ENCODE data around the gene ZNF280B. TPM values are rescaled to one million over a fixed set of nuclear protein-coding genes. Genes with fewer than 3 reads are reported as not detected.

The ZNF280B gene
- total RNA-seq, 1 experiment from 2014 or later = 5.5 TPM

- RAD21 ChIA-PET (ENCODE audit: low non-redundant PET in 1 of 2, low total read pairs in 2 of 2, uncharacterized antibody in 2 of 2, unreplicated experiment in 2 of 2) = no interaction called here
- no TSS peak for BruUV-seq (replicated peaks)
- ATAC-seq = no peak
Observed at GRCh38 chr22:22513619-22514018, 5.1 kb upstream of the ZNF280B start.

DNA sequence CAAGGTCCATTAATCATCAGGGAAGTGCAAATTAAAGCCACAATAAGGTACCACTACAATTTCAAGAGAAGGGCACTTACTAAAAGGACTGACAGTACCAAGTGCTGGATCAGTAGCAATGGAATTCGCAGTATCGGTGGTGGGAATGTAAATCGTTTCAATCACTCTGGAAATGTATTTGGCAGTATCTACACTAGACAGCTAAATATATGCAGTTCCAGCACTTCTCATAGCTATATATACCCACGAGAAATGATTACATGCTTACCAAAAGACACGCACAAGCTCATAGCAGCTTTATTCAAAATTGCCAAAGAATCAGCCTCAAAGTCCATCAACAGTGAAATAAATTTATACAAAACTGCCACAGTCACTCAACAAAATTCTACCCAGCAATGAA is 4.4 kb upstream of the ZNF280B start:
- Histone ChIP-seq H4K20me1 (ENCODE audit: insufficient read depth) (no peaks in the 10 kb centered on the region), H3K9me2 (ENCODE audit: insufficient read depth) (no peaks in the 10 kb centered on the region), H3K4me3 (replicated peaks in 1 of 2; ENCODE audit: low read depth in 1 of 2, low read length in 2 of 2) (no peak overlapping the region), H3K27me3 (ENCODE audit: insufficient read depth, low read length) (no peaks in the 10 kb centered on the region), H3K79me2 (ENCODE audit: insufficient read depth, low read length) (peaks cover 3% of the 10 kb centered on the region; the same call in 1 of the 2 replicates), H3K4me2 (ENCODE audit: low read length) (no peak overlapping the region), H3K9ac (ENCODE audit: low read length) (no peak overlapping the region), H2AFZ (ENCODE audit: low read depth, low read length, poor library complexity, severe bottlenecking) (no peak overlapping the region), H3K9me3 (ENCODE audit: control insufficient read depth in 1 of 2, insufficient read depth in 1 of 2, low read depth in 1 of 2, low read length in 2 of 2) (peaks cover 0 to 5% of the 10 kb centered on the region in 2 experiments; a peak in 1 of 4 replicates), H3K4me1 (ENCODE audit: control insufficient read depth in 1 of 2, insufficient read depth in 2 of 2, low read length in 2 of 2) (peaks cover 0 to 7% of the 10 kb centered on the region in 2 experiments; a peak in 3 of 4 replicates), H3K36me3 (ENCODE audit: control insufficient read depth in 1 of 2, insufficient read depth in 2 of 2, low read length in 2 of 2) (no peaks in the 10 kb centered on the region), H3K27ac (ENCODE audit: low read depth, low read length) (no peak overlapping the region)
- intact Hi-C loops (cut with micrococcal nuclease) = no loop called here
- no TSS peak for BruUV-seq (replicated peaks)
- POLR2A ChIA-PET = no interaction called here
- CTCF ChIA-PET = no interaction called here
- ATAC-seq (no peak), DNase-seq (ENCODE audit: low read depth, low spot score) (no peak)
- TF ChIP-seq ELF1 (IDR thresholded peaks at IDR 0.05; ENCODE audit: borderline replicate concordance, low read depth) = no peak
- no peak for TF ChIP-seq ZNF274 (IDR thresholded peaks at IDR 0.05; ENCODE audit: low read depth, low read length)
- TF ChIP-seq CBX3 (IDR thresholded peaks at IDR 0.05; ENCODE audit: low read depth) = no peak
- TF ChIP-seq, protein P1, sequence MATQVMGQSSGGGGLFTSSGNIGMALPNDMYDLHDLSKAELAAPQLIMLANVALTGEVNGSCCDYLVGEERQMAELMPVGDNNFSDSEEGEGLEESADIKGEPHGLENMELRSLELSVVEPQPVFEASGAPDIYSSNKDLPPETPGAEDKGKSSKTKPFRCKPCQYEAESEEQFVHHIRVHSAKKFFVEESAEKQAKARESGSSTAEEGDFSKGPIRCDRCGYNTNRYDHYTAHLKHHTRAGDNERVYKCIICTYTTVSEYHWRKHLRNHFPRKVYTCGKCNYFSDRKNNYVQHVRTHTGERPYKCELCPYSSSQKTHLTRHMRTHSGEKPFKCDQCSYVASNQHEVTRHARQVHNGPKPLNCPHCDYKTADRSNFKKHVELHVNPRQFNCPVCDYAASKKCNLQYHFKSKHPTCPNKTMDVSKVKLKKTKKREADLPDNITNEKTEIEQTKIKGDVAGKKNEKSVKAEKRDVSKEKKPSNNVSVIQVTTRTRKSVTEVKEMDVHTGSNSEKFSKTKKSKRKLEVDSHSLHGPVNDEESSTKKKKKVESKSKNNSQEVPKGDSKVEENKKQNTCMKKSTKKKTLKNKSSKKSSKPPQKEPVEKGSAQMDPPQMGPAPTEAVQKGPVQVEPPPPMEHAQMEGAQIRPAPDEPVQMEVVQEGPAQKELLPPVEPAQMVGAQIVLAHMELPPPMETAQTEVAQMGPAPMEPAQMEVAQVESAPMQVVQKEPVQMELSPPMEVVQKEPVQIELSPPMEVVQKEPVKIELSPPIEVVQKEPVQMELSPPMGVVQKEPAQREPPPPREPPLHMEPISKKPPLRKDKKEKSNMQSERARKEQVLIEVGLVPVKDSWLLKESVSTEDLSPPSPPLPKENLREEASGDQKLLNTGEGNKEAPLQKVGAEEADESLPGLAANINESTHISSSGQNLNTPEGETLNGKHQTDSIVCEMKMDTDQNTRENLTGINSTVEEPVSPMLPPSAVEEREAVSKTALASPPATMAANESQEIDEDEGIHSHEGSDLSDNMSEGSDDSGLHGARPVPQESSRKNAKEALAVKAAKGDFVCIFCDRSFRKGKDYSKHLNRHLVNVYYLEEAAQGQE (IDR thresholded peaks at IDR 0.05; ENCODE audit: low read depth) = no peak
- TF ChIP-seq SRF (IDR thresholded peaks at IDR 0.05; ENCODE audit: low read depth) = no peak
- no peak for TF ChIP-seq CEBPB (IDR thresholded peaks at IDR 0.05; ENCODE audit: low read depth)
- TF ChIP-seq YY1 (IDR thresholded peaks at IDR 0.05; ENCODE audit: extremely low read depth, insufficient replicate concordance, low read depth, low read length) = no peak
- TF ChIP-seq JUND (IDR thresholded peaks at IDR 0.05) = no peak
- TF ChIP-seq FOSL1 (IDR thresholded peaks at IDR 0.05; ENCODE audit: low read depth) = no peak
- TF ChIP-seq POLR2A (IDR thresholded peaks at IDR 0.05; ENCODE audit: borderline replicate concordance, extremely low read depth, insufficient read depth, insufficient read length) = no peak
- TF ChIP-seq EGR1 (IDR thresholded peaks at IDR 0.05; ENCODE audit: low read depth) = no peak
- TF ChIP-seq EZH2phosphoT487 (IDR thresholded peaks at IDR 0.05; ENCODE audit: borderline replicate concordance) = no peak
- TF ChIP-seq TCF7L2 (IDR thresholded peaks at IDR 0.05; ENCODE audit: borderline replicate concordance, extremely low read depth, insufficient read depth, insufficient read length) = no peak
- TF ChIP-seq MAX (IDR thresholded peaks at IDR 0.05) = no peak
- TF ChIP-seq POLR2AphosphoS5 (IDR thresholded peaks at IDR 0.05; ENCODE audit: low read depth, low read length) = no peak
- RAD21 ChIA-PET (ENCODE audit: low non-redundant PET in 1 of 2, low total read pairs in 2 of 2, uncharacterized antibody in 2 of 2, unreplicated experiment in 2 of 2) = no interaction called here

More at GRCh38 chr22:22513619-22514018, 5.1 kb upstream of the ZNF280B start:
- no peak for DNase-seq (ENCODE audit: low read depth, low spot score)
- Histone ChIP-seq H3K27me3 (ENCODE audit: insufficient read depth, low read length) (no peaks in the 10 kb centered on the region), H4K20me1 (ENCODE audit: insufficient read depth) (no peaks in the 10 kb centered on the region), H3K4me2 (ENCODE audit: low read length) (no peak overlapping the region), H3K9ac (ENCODE audit: low read length) (no peak overlapping the region), H3K79me2 (ENCODE audit: insufficient read depth, low read length) (no peaks in the 10 kb centered on the region), H3K9me3 (ENCODE audit: control insufficient read depth in 1 of 2, insufficient read depth in 1 of 2, low read depth in 1 of 2, low read length in 2 of 2) (peaks cover 0 to 5% of the 10 kb centered on the region in 2 experiments; a peak in 1 of 4 replicates), H2AFZ (ENCODE audit: low read depth, low read length, poor library complexity, severe bottlenecking) (no peak overlapping the region), H3K4me1 (ENCODE audit: control insufficient read depth in 1 of 2, insufficient read depth in 2 of 2, low read length in 2 of 2) (peaks cover 0 to 6% of the 10 kb centered on the region in 2 experiments; a peak in 3 of 4 replicates), H3K9me2 (ENCODE audit: insufficient read depth) (no peaks in the 10 kb centered on the region), H3K4me3 (replicated peaks in 1 of 2; ENCODE audit: low read depth in 1 of 2, low read length in 2 of 2) (no peak overlapping the region), H3K27ac (ENCODE audit: low read depth, low read length) (no peak overlapping the region), H3K36me3 (ENCODE audit: control insufficient read depth in 1 of 2, insufficient read depth in 2 of 2, low read length in 2 of 2) (no peaks in the 10 kb centered on the region)
- no peak for TF ChIP-seq EGR1 (IDR thresholded peaks at IDR 0.05; ENCODE audit: low read depth)
- ChIA-PET POLR2A (no interaction called here), CTCF (no interaction called here)
- intact Hi-C loops (cut with micrococcal nuclease) = no loop called here

Data from HCT116 (cell line).